NB4 (cell line): ENCODE data around the gene NR2C2AP.

Experiments used
- POLR2A ChIP-seq: IDR thresholded peaks from 2 replicates; pipeline ENCODE4 v1.6.1; 2011; ENCODE audit warnings: mild to moderate bottlenecking; ENCODE audit not compliant: insufficient read length; ENCODE audit errors: extremely low read depth
- TF ChIP-seq, protein P1 (sequence below): IDR thresholded peaks from one replicate; pipeline ENCODE4 v1.5.1; 2012; ENCODE audit warnings: low read depth, low read length
- TF ChIP-seq, protein P2 (sequence below): IDR thresholded peaks from 2 replicates; pipeline ENCODE4 v1.6.1; 2011; ENCODE audit warnings: low read depth, low read length

DNA sequence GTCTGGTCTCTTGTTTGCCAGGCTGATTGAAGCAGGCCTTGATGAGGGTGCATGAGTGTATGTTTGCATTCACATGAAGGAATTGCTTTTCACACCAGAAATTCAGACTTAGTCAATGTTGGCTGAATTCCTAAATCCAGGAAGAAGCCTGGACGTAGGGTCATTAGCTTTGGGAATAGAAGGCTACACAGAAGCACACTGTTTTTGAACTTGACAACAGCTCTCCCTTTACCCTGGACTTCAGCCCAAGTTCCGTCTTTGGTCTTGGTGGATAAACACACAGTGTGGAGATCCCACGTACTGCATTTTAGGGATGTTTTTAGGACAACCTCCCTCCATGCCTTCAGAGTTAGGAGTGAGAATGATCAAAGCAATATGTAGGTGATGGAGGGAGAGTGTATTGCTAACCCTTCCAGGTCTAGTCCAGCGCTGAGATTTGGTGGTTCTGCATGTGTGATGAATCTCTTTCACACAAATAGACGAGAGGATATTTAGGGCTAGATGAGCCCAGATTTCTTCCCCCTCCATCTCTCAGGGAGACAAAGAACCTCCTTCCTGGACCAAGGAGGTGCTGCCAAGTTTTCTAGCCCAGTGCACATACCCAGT, 47.1 kb upstream of the NR2C2AP start:
- no peak for TF ChIP-seq POLR2A
- TF ChIP-seq, protein P1, sequence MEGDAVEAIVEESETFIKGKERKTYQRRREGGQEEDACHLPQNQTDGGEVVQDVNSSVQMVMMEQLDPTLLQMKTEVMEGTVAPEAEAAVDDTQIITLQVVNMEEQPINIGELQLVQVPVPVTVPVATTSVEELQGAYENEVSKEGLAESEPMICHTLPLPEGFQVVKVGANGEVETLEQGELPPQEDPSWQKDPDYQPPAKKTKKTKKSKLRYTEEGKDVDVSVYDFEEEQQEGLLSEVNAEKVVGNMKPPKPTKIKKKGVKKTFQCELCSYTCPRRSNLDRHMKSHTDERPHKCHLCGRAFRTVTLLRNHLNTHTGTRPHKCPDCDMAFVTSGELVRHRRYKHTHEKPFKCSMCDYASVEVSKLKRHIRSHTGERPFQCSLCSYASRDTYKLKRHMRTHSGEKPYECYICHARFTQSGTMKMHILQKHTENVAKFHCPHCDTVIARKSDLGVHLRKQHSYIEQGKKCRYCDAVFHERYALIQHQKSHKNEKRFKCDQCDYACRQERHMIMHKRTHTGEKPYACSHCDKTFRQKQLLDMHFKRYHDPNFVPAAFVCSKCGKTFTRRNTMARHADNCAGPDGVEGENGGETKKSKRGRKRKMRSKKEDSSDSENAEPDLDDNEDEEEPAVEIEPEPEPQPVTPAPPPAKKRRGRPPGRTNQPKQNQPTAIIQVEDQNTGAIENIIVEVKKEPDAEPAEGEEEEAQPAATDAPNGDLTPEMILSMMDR, result no peak
- TF ChIP-seq, protein P2, sequence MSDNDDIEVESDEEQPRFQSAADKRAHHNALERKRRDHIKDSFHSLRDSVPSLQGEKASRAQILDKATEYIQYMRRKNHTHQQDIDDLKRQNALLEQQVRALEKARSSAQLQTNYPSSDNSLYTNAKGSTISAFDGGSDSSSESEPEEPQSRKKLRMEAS, result no peak
